SH-SY5Y (cell line): ENCODE results near the gene ACTRT2.

Source experiments
- GATA2 ChIP-seq: IDR thresholded peaks from 2 replicates; pipeline ENCODE4 v1.6.1; 2011; ENCODE audit warnings: mild to moderate bottlenecking, low read depth, low read length
- GATA3 ChIP-seq: IDR thresholded peaks from 2 replicates; pipeline ENCODE4 v1.6.1; 2011; ENCODE audit warnings: low read depth, mild to moderate bottlenecking, low read length, moderate library complexity

The ACTRT2 gene

GRCh38 chr1:3062616-3063378 lies 41.5 kb downstream of the ACTRT2 start:
- no peak for TF ChIP-seq GATA2
- no peak for TF ChIP-seq GATA3

DNA sequence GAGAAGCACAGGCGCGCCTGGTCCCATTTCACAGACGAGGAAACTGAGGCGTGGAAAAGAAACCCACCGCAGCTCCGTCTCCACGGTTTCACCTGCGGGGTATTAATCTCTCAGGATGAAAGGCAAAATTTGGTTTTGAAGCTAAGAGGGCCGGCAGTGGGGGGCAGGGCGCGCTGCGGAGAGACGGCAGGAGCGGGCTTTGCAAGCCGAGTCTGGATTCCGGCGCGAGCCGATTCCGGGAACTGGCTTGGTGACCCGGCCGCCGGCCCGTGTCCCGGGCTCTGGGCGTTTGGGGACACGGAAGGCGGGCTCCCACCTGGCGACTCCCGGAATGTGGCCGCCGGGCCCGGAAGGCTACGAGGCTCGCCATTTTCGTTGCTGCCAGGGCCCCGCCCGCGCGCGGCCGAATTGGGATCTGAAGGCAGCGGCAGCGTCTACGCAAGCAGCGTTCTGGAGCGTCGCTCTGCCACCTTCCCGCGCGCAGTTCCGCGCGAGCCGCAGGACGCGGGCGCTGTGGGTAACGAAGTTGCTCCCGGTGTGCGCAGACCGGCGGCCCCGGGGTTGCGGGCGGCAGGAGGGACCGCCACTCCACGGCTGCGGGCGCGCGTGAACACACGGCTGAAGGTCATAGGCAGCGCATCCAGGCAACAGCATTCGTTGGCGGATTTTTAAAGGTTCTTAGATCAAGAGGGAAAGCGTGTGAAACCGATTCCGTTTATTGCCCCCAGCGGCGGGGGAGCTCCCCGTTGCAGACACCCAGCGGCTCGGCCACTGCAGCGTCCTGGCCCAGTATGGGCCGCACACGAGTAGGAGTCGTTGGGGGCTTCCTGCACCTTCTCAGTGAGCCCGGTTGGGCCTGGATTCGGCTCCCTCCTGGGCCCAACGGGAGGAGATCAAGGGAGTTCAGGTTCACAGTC lies 42.4 kb downstream of the ACTRT2 start:
- no peak for TF ChIP-seq GATA3
- TF ChIP-seq GATA2: no peak

- TF ChIP-seq GATA3 (no peak), GATA2 (no peak)
These were observed 43.1 kb downstream of the ACTRT2 start for GRCh38 chr1:3064296-3064850.

GRCh38 chr1:3064901-3065300 lies 43.6 kb downstream of the ACTRT2 start:
- TF ChIP-seq GATA2 (no peak), GATA3 (no peak)

- TF ChIP-seq GATA2 (no peak), GATA3 (no peak)
These were observed 44.1 kb downstream of the ACTRT2 start for GRCh38 chr1:3065396-3065795.

- TF ChIP-seq GATA2: no peak
- no peak for TF ChIP-seq GATA3
These were observed 44.5 kb downstream of the ACTRT2 start for GRCh38 chr1:3065797-3066196.

- TF ChIP-seq GATA2 (no peak), GATA3 (no peak)
These were observed 45.0 kb downstream of the ACTRT2 start for GRCh38 chr1:3066250-3066711.

GRCh38 chr1:3066826-3067225 lies 45.6 kb downstream of the ACTRT2 start:
- TF ChIP-seq GATA3: no peak
- TF ChIP-seq GATA2: no peak

DNA sequence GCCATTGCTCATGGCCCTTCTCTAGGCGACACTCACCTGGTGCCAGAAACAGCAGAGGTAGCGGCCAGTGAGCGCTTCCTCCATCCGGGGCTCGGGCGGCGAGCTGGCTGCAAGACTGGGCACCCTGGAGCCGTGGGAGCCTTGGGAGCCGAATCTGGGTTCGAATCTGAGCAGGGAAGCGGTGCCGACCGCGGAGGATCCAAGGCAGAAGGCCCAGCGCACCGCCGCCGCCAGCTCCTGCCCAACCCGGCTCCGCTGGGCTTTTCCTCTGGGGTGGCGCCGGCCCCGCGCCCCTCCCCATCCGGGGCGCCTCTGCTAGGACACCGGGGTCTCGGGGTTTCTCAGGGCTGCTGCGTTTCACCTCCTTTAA lies 46.0 kb downstream of the ACTRT2 start:
- TF ChIP-seq GATA3 (no peak), GATA2 (no peak)

GRCh38 chr1:3067671-3068563 lies 46.6 kb downstream of the ACTRT2 start:
- TF ChIP-seq GATA2 (no peak), GATA3 (no peak)

GRCh38 chr1:3068564-3069431 lies 47.5 kb downstream of the ACTRT2 start, which contains the start of gene PRDM16:
TSS of gene PRDM16 (plus strand) at chr1:3069203. CDS start at chr1:3069260, 57 bp downstream.
- TF ChIP-seq GATA2: no peak
- no peak for TF ChIP-seq GATA3

- TF ChIP-seq GATA3 (no peak), GATA2 (no peak)
These were observed 48.4 kb downstream of the ACTRT2 start for GRCh38 chr1:3069491-3070308.

- TF ChIP-seq GATA3 (no peak), GATA2 (no peak)
These were observed 49.0 kb downstream of the ACTRT2 start for GRCh38 chr1:3070309-3070643.
